H1 (cell line): ENCODE results near the gene LONP2. TPM values are rescaled to one million over a fixed set of nuclear protein-coding genes. Genes with fewer than 3 reads are reported as not detected.

ENCODE experiments used
- CTCF ChIA-PET: fragments of 300-600 bp; sonication (Branson Sonifier 250); formaldehyde crosslinking; loops from one replicate; lab custom pipeline; 2021; ENCODE audit not compliant: partially characterized antibody; lab: Charles Lee
- POLR2A ChIA-PET: fragments of 300-600 bp; sonication (Branson Sonifier 250); formaldehyde crosslinking; loops from one replicate; lab custom pipeline; 2021; ENCODE audit warnings: inconsistent platforms; ENCODE audit not compliant: partially characterized antibody; lab: Charles Lee
- DNase-seq, 2 experiments: peaks; one replicate each; pipeline versions ENCODE4 v3.0.0 to v3.0.0-alpha.2; 2010 to 2022; ENCODE audit warnings: low spot score in 2 of 2, low read depth in 1 of 2, mixed read lengths in 1 of 2
- FAIRE-seq: peaks from 2 replicates; lab custom pipeline; 2011; peaks lifted over from hg19 to GRCh38; lab: Jason Lieb, UNC
- H2AFZ ChIP-seq: 2 replicates; pipeline ENCODE4 v1.8.1; 2012; ENCODE audit warnings: low read length, inconsistent platforms
- H2AK5ac ChIP-seq: 2 replicates; pipeline ENCODE4 v1.6.1; 2013; ENCODE audit warnings: low read depth, low read length
- H2BK120ac ChIP-seq: replicated peaks from 2 replicates; pipeline ENCODE3; 2013; ENCODE audit warnings: low read depth, low read length, inconsistent platforms
- H2BK12ac ChIP-seq: 2 replicates; pipeline ENCODE4 v1.6.1; 2013; ENCODE audit warnings: low read depth, low read length
- H2BK15ac ChIP-seq: 2 replicates; pipeline ENCODE4 v1.6.1; 2013; ENCODE audit warnings: low read length
- H2BK20ac ChIP-seq: 2 replicates; pipeline ENCODE4 v1.6.1; 2013; ENCODE audit warnings: low read length
- H2BK5ac ChIP-seq: 2 replicates; pipeline ENCODE4 v1.6.1; 2013; ENCODE audit warnings: low read depth, low read length
- H3K14ac ChIP-seq: 2 replicates; pipeline ENCODE4 v1.6.1; 2013; ENCODE audit warnings: inconsistent platforms; ENCODE audit not compliant: insufficient read length
- H3K18ac ChIP-seq: 2 replicates; pipeline ENCODE4 v1.6.1; 2013; ENCODE audit warnings: low read length; ENCODE audit errors: extremely low read depth
- H3K23ac ChIP-seq: 2 replicates; pipeline ENCODE4 v1.6.1; 2013; ENCODE audit warnings: inconsistent platforms; ENCODE audit not compliant: insufficient read length
- H3K23me2 ChIP-seq: 2 replicates; pipeline ENCODE4 v1.6.1; 2013; ENCODE audit warnings: low read depth, low read length
- H3K27ac ChIP-seq: 2 replicates; pipeline ENCODE4 v1.6.1; 2011; ENCODE audit warnings: low read depth, low read length, inconsistent platforms
- H3K27me3 ChIP-seq, 4 experiments: replicated peaks in 1 of 4; 1 replicate in 1 of 4; 2 replicates in 3 of 4; pipeline versions ENCODE4 v1.6.1 to v1.8.1; 2011 to 2013; ENCODE audit warnings: low read length in 3 of 4, mild to moderate bottlenecking in 3 of 4, inconsistent platforms in 2 of 4, mixed read lengths in 2 of 4, moderate library complexity in 1 of 4; ENCODE audit not compliant: control insufficient read depth in 3 of 4, insufficient read depth in 3 of 4; ENCODE audit errors: extremely low read depth in 1 of 4
- H3K36me3 ChIP-seq, 4 experiments: 2 replicates each; pipeline versions ENCODE4 v1.6.1 to v1.8.1; 2011 to 2013; ENCODE audit warnings: mild to moderate bottlenecking in 4 of 4, low read length in 3 of 4, moderate library complexity in 2 of 4, control low read depth in 1 of 4, inconsistent platforms in 1 of 4; ENCODE audit not compliant: insufficient read depth in 4 of 4, control insufficient read depth in 2 of 4
- H3K4ac ChIP-seq: replicated peaks from 2 replicates; pipeline ENCODE3; 2013; ENCODE audit warnings: low read length, low read depth, mixed read lengths, inconsistent platforms; ENCODE audit not compliant: insufficient read length
- H3K4me1 ChIP-seq, 4 experiments: replicated peaks in 1 of 4; 1 replicate in 1 of 4; 2 replicates in 3 of 4; pipeline versions ENCODE4 v1.6.1 to v1.8.1; 2011 to 2013; ENCODE audit warnings: low read length in 3 of 4, inconsistent platforms in 2 of 4, mixed read lengths in 1 of 4; ENCODE audit not compliant: insufficient read depth in 4 of 4, control insufficient read depth in 3 of 4
- H3K4me2 ChIP-seq, 2 experiments: 2 replicates each; pipeline versions ENCODE4 v1.6.1 to v1.8.1; 2011 to 2013; ENCODE audit warnings: low read depth in 2 of 2, low read length in 2 of 2, control low read depth in 1 of 2, inconsistent platforms in 1 of 2, mild to moderate bottlenecking in 1 of 2; ENCODE audit not compliant: insufficient read depth in 1 of 2
- H3K4me3 ChIP-seq, 4 experiments: fragments of 200-600, 300-600 bp in 1 of 4; sonication (generic), shearing (Covaris generic), sonication (Bioruptor Twin) in 1 of 4; 2 replicates each; pipeline versions ENCODE4 v1.5.1 to v1.8.1; 2011 to 2016; ENCODE audit warnings: low read length in 4 of 4, low read depth in 3 of 4, control low read depth in 2 of 4, inconsistent platforms in 2 of 4, mild to moderate bottlenecking in 2 of 4, mixed read lengths in 1 of 4, moderate library complexity in 1 of 4; ENCODE audit not compliant: insufficient read depth in 2 of 4; ENCODE audit errors: extremely low read depth in 1 of 4
- H3K56ac ChIP-seq: replicated peaks from 2 replicates; pipeline ENCODE3; 2013; ENCODE audit warnings: low read depth, mild to moderate bottlenecking, mixed read lengths, low read length, inconsistent platforms; ENCODE audit not compliant: insufficient read length
- H3K79me1 ChIP-seq: 2 replicates; pipeline ENCODE4 v1.6.1; 2013; ENCODE audit warnings: low read depth, low read length, control low read depth
- H3K79me2 ChIP-seq, 2 experiments: 2 replicates each; pipeline versions ENCODE4 v1.6.1 to v1.8.1; 2012 to 2013; ENCODE audit warnings: low read length in 2 of 2, mild to moderate bottlenecking in 2 of 2, inconsistent platforms in 1 of 2; ENCODE audit not compliant: insufficient read depth in 2 of 2, control insufficient read depth in 1 of 2
- H3K9ac ChIP-seq, 4 experiments: replicated peaks in 1 of 4; 1 replicate in 1 of 4; 2 replicates in 3 of 4; pipeline versions ENCODE4 v1.6.1 to v1.8.1; 2011 to 2013; ENCODE audit warnings: low read depth in 3 of 4, low read length in 3 of 4, control low read depth in 2 of 4, mild to moderate bottlenecking in 2 of 4, moderate library complexity in 2 of 4, inconsistent platforms in 1 of 4; ENCODE audit errors: extremely low read depth in 1 of 4
- H3K9me3 ChIP-seq, 2 experiments: 2 replicates each; pipeline versions ENCODE4 v1.6.1 to v1.8.1; 2012 to 2013; ENCODE audit warnings: mild to moderate bottlenecking in 2 of 2, moderate library complexity in 2 of 2, control low read depth in 1 of 2, inconsistent platforms in 1 of 2, low read depth in 1 of 2, low read length in 1 of 2, mixed read lengths in 1 of 2; ENCODE audit not compliant: insufficient read depth in 2 of 2
- H4K20me1 ChIP-seq, 2 experiments: replicated peaks in 1 of 2; 2 replicates each; pipeline versions ENCODE3 to v1.8.1; 2011 to 2013; ENCODE audit warnings: inconsistent platforms in 2 of 2, low read length in 2 of 2, mild to moderate bottlenecking in 1 of 2; ENCODE audit not compliant: insufficient read depth in 2 of 2, control insufficient read depth in 1 of 2
- H4K5ac ChIP-seq: 2 replicates; pipeline ENCODE4 v1.6.1; 2013; ENCODE audit warnings: low read length, low read depth, mixed read lengths, inconsistent platforms; ENCODE audit not compliant: insufficient read length
- H4K8ac ChIP-seq: 2 replicates; pipeline ENCODE4 v1.8.0; 2013; ENCODE audit warnings: mild to moderate bottlenecking, moderate library complexity, low read length, inconsistent platforms; ENCODE audit not compliant: insufficient read depth; ENCODE audit errors: extremely low read depth
- H4K91ac ChIP-seq: replicated peaks from 2 replicates; pipeline ENCODE3; 2013; ENCODE audit warnings: low read length, mixed read lengths, inconsistent platforms; ENCODE audit not compliant: insufficient read length
- CBX8 ChIP-seq: fragments of 300-800, 300-1000 bp; sonication (generic); IDR thresholded peaks from 2 replicates; pipeline ENCODE4 v1.7.1; 2016; ENCODE audit warnings: low read depth, low read length, borderline replicate concordance
- CEBPB ChIP-seq: IDR thresholded peaks from 2 replicates; pipeline ENCODE4 v1.6.1; 2012; ENCODE audit warnings: low read depth, low read length
- FOSL1 ChIP-seq: IDR thresholded peaks from 2 replicates; pipeline ENCODE4 v1.6.1; 2011; ENCODE audit warnings: mild to moderate bottlenecking, low read depth, low read length, moderate library complexity; ENCODE audit not compliant: insufficient read depth
- HDAC2 ChIP-seq, 2 experiments: fragments of 300-600 bp in 1 of 2; sonication (generic) in 1 of 2; IDR thresholded peaks; 2 replicates each; pipeline ENCODE4 v1.6.1; 2011 to 2012; ENCODE audit warnings: low read depth in 2 of 2, low read length in 2 of 2, mild to moderate bottlenecking in 2 of 2, moderate library complexity in 2 of 2, borderline replicate concordance in 1 of 2, inconsistent platforms in 1 of 2
- KDM4A ChIP-seq: IDR thresholded peaks from one replicate; pipeline ENCODE4 v1.7.1; 2012; ENCODE audit warnings: low read depth, mild to moderate bottlenecking, moderate library complexity, low read length, inconsistent platforms; ENCODE audit not compliant: severe bottlenecking
- RBBP5 ChIP-seq: IDR thresholded peaks from 2 replicates; pipeline ENCODE4 v1.7.1; 2012; ENCODE audit warnings: low read depth, mild to moderate bottlenecking, inconsistent platforms, low read length, moderate library complexity, borderline replicate concordance
- RXRA ChIP-seq: IDR thresholded peaks from 2 replicates; pipeline ENCODE4 v1.6.1; 2011; ENCODE audit warnings: low read depth, mild to moderate bottlenecking, low read length, moderate library complexity; ENCODE audit not compliant: insufficient read depth
- SIN3A ChIP-seq, 2 experiments: IDR thresholded peaks in 1 of 2; conservative IDR thresholded peaks in 1 of 2; 2 replicates each; pipeline ENCODE4 v1.6.1; 2011 to 2012; ENCODE audit warnings: low read length in 2 of 2, improper control_type of control experiment in 1 of 2, low read depth in 1 of 2, mild to moderate bottlenecking in 1 of 2
- SIX5 ChIP-seq: IDR thresholded peaks from 2 replicates; pipeline ENCODE4 v1.6.1; 2011; ENCODE audit warnings: mild to moderate bottlenecking, low read depth, low read length
- SRF ChIP-seq: IDR thresholded peaks from 2 replicates; pipeline ENCODE4 v1.6.1; 2011; ENCODE audit warnings: mild to moderate bottlenecking, low read depth, low read length, moderate library complexity
- SUZ12 ChIP-seq: fragments of 200-600 bp; sonication (generic); IDR thresholded peaks from 2 replicates; pipeline ENCODE4 v1.6.1; 2012; ENCODE audit warnings: mild to moderate bottlenecking, inconsistent platforms, low read length, moderate library complexity, mixed read lengths
- TAF1 ChIP-seq: IDR thresholded peaks from 2 replicates; pipeline ENCODE4 v1.6.1; 2011; ENCODE audit warnings: mild to moderate bottlenecking, low read depth, low read length
- TAF7 ChIP-seq: optimal IDR thresholded peaks from 2 replicates; pipeline ENCODE3; 2011; ENCODE audit warnings: low read depth, mild to moderate bottlenecking, inconsistent platforms, low read length, moderate library complexity, borderline replicate concordance
- TEAD4 ChIP-seq: IDR thresholded peaks from 2 replicates; pipeline ENCODE4 v1.6.1; 2012; ENCODE audit warnings: low read depth, low read length, inconsistent platforms, mixed read lengths
- WGBS, 2 experiments: shearing (Covaris generic) in 1 of 2; methylation state at CpG; one replicate each; pipeline versions ENCODE4 v1.1.6 to v1.1.7; 2013 to 2015; ENCODE audit warnings: low lambda C conversion rate in 2 of 2, mixed read lengths in 2 of 2, inconsistent platforms in 1 of 2, low coverage in 1 of 2, missing lambda C conversion rate in 1 of 2; ENCODE audit not compliant: insufficient replicate concordance in 2 of 2, insufficient coverage in 1 of 2, insufficient read length in 1 of 2; ENCODE audit errors: extremely low coverage in 1 of 2, missing lambda C conversion rate in 1 of 2; 5-methylcytosine and 5-hydroxymethylcytosine counted together
- polyA plus RNA-seq, 7 experiments: library from polyadenylated mRNA; depleted of rRNA in 3 of 7; stranded (reverse) in 5 of 7; unstranded in 2 of 7; fragments of >200 nt in 5 of 7; fragments of 200-250 nt in 2 of 7; gene quantifications; 1 replicate in 5 of 7; 2 replicates in 1 of 7; 4 replicates in 1 of 7; pipeline versions ENCODE4 v1.2.1 to v1.2.3, GENCODE V29; 2011 to 2013; ENCODE audit warnings: missing spikeins in 2 of 7, mixed read lengths in 2 of 7
- total RNA-seq: library from RNA; stranded (reverse); fragmentation: NEBNext Ultra II Directional; extraction: Animal tissue kit (Norgen Biotek cat#: 25700); gene quantifications from 2 replicates; pipeline ENCODE4 v1.2.1, GENCODE V29; 2021

Gene LONP2
- total and polyA plus RNA-seq, 2 of the 8 experiments (the other 6 are each of a cell fraction or from before 2014, with no cell fraction given), result 8.1 to 23.1 TPM

DNA sequence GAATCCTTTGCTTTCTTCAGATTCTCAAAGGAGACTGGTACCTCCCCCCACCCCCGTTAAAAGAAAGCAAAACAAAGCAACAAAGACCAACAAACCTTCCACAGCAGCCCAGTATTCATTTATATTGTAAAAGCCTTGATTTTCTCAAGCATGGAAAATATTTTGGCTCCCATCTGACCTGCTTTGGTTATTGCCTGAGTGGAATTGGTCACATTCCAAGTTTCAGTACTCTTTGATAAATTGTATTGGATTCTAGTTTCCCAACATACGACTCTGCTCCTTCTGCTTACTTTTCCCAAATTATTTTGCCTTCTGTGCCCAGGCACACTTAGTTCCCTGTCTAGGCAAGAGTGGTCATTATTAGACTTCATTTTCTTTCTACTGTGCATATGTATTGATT lies 2.0 kb downstream of the LONP2 start:
- no peak overlapping the region for H3K4ac ChIP-seq
- H3K79me1 ChIP-seq, result no peaks in the 10 kb centered on the region
- no peak overlapping the region for H2BK12ac ChIP-seq
- H3K9me3 ChIP-seq, result no peaks in the 10 kb centered on the region
- FAIRE-seq (no peak), DNase-seq (no peak)
- H4K20me1 ChIP-seq, result peaks cover 0 to 1% of the 10 kb centered on the region in 2 experiments
- no peak overlapping the region for H3K14ac ChIP-seq
- no peak overlapping the region for H3K56ac ChIP-seq
- H3K36me3 ChIP-seq, result no peaks in the 10 kb centered on the region
- no peak overlapping the region for H4K8ac ChIP-seq
- H3K9ac ChIP-seq, result no peak overlapping the region
- peaks cover 6% of the 10 kb centered on the region; the same call in 1 of the 2 replicates for H3K23me2 ChIP-seq
- H2AFZ ChIP-seq, result no peak overlapping the region
- no peak overlapping the region for H3K27ac ChIP-seq
- CTCF ChIA-PET, result no interaction called here
- H2BK15ac ChIP-seq, result no peak overlapping the region
- POLR2A ChIA-PET, result interaction anchor here (0.6 kb wide), 1 partner anchor 653 kb away, joined by 3 read pairs; no protein-coding TSS in a partner anchor
- H2BK5ac ChIP-seq, result no peak overlapping the region
- peaks cover 2 to 22% of the 10 kb centered on the region in 2 experiments; a peak in 2 of 4 replicates for H3K79me2 ChIP-seq
- no peak overlapping the region for H3K4me3 ChIP-seq
- H3K23ac ChIP-seq, result no peak overlapping the region
- no peak overlapping the region for H2AK5ac ChIP-seq
- H4K5ac ChIP-seq, result no peak overlapping the region
- H3K4me2 ChIP-seq, result no peak overlapping the region; a peak in 1 of 4 replicates
- 93% methylated on average over 2 of the region's 2 CpGs; no CpG with 5 or more reads in 1 of the 2 experiments for WGBS, 2 experiments
- H2BK20ac ChIP-seq, result no peak overlapping the region
- H3K27me3 ChIP-seq, result no peaks in the 10 kb centered on the region
- H3K4me1 ChIP-seq, result peaks cover 0 to 5% (median 2%) of the 10 kb centered on the region in 4 experiments; a peak in 3 of 7 replicates
- no peak overlapping the region for H4K91ac ChIP-seq
- H3K18ac ChIP-seq, result no peak overlapping the region
- no peak overlapping the region for H2BK120ac ChIP-seq
- TF ChIP-seq TEAD4 (no peak), HDAC2 (IDR thresholded peaks at IDR 0.05; ENCODE audit: borderline replicate concordance in 1 of 2, low read depth in 2 of 2, low read length in 2 of 2) (no peak), SIN3A (conservative IDR thresholded peaks at IDR 0.05 in 1 of 2, IDR thresholded peaks at IDR 0.05 in 1 of 2; ENCODE audit: low read depth in 1 of 2, low read length in 2 of 2) (no peak), SUZ12 (no peak), SIX5 (no peak), SRF (no peak), FOSL1 (no peak), TAF7 (no peak), KDM4A (no peak), RXRA (no peak), RBBP5 (no peak), CBX8 (no peak), CEBPB (no peak), TAF1 (no peak)
